GM20000 (cell line): Measurements from ENCODE around the gene ASIC2.

Experiments used
- DNase-seq: peaks from one replicate; pipeline ENCODE4 v3.0.0; 2012; ENCODE audit warnings: low spot score
- TF ChIP-seq, protein P1 (sequence below): IDR thresholded peaks from 2 replicates; pipeline ENCODE4 v1.5.1; 2012; ENCODE audit warnings: mild to moderate bottlenecking, control low read depth; ENCODE audit errors: extremely low read depth, missing control alignments

ASIC2 gene

GRCh38 chr17:33028778-33029177, 264.3 kb downstream of the ASIC2 start:
- TF ChIP-seq, protein P1, sequence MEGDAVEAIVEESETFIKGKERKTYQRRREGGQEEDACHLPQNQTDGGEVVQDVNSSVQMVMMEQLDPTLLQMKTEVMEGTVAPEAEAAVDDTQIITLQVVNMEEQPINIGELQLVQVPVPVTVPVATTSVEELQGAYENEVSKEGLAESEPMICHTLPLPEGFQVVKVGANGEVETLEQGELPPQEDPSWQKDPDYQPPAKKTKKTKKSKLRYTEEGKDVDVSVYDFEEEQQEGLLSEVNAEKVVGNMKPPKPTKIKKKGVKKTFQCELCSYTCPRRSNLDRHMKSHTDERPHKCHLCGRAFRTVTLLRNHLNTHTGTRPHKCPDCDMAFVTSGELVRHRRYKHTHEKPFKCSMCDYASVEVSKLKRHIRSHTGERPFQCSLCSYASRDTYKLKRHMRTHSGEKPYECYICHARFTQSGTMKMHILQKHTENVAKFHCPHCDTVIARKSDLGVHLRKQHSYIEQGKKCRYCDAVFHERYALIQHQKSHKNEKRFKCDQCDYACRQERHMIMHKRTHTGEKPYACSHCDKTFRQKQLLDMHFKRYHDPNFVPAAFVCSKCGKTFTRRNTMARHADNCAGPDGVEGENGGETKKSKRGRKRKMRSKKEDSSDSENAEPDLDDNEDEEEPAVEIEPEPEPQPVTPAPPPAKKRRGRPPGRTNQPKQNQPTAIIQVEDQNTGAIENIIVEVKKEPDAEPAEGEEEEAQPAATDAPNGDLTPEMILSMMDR = no peak
- DNase-seq = no peak

DNA sequence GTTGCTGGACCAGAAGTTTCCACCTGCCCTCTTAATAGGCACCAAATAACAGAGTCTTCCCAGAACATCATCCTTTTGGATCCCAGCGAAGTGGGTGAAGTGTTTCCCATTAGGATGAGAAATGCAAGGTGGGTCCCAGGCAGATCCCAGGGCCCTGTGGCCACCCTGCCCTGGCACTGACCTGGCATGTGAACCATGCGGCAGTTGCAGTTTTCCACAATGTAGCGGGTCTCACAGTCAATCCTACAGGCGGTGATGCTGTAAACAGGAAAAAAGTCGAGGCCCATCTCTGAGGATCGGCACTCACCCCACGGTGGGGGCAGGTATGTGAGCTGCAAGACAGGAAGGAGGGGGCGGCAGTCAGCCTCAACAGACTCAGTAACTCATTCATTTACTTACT, 265.0 kb downstream of the ASIC2 start:
- DNase-seq = no peak
- TF ChIP-seq, protein P1 = no peak

DNA sequence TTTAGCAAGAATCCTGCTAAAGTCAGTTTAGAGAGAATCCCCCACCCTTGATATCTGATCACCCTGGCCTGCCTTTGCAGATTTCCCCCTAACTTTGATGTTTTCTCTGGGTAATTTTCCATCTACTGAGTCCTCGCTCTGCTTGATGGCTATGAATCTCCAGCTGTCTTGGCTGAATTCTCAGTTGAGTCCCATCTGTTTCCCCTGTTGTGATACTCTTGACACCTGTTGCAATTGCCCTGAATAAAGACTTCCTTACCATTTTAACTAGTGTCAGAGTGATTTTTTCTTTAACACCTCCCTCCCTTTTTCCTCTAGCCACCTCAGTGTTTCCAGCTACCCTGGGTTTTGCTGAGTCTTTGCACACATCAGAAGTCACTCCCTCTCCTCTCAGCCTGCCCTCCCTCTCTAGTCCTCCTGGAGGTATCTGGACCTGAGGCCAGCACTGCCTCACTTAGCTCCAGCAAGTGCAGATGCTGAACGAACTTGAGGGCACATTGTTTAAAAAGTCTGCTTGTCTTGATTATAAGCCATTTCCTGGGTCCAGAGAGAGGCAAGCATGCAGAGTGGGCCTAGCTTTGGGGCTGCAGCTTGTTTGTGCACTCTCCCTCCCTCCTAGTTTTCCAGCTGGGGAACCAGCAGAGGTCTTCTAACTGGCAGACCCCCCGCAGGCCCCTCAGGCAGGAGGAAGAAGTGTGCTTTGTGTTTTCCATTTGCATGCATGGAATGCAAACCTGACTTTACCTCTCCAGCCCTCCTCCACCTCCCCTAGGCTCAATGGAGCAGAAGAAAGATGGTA, 268.2 kb downstream of the ASIC2 start:
- TF ChIP-seq, protein P1 = no peak
- DNase-seq = no peak

- TF ChIP-seq, protein P1 = no peak
- DNase-seq = no peak
Measured at GRCh38 chr17:33023790-33024189, 269.3 kb downstream of the ASIC2 start.

GRCh38 chr17:33021731-33022408, 271.2 kb downstream of the ASIC2 start:
- TF ChIP-seq, protein P1 = no peak
- no peak for DNase-seq

GRCh38 chr17:33019161-33019890, 273.8 kb downstream of the ASIC2 start:
- TF ChIP-seq, protein P1 = no peak
- no peak for DNase-seq

GRCh38 chr17:33017366-33017765, 275.7 kb downstream of the ASIC2 start:
- DNase-seq = no peak

More at GRCh38 chr17:33017366-33017765, 275.7 kb downstream of the ASIC2 start:
- TF ChIP-seq, protein P1 = no peak
